ENCODE data around the gene CCN5. TPM values are rescaled to one million over a fixed set of nuclear protein-coding genes. Genes with fewer than 3 reads are reported as not detected.

Gene CCN5
- total RNA-seq, 1 donor from 2014 or later, result not detected

GRCh38 chr20:44756956-44757355, 41.8 kb downstream of the CCN5 start:
- Histone ChIP-seq H3K36me3 (no peaks in the 10 kb centered on the region), H3K4me2 (no peak overlapping the region), H4K20me1 (ENCODE audit: low read depth) (no peaks in the 10 kb centered on the region), H3F3A (ENCODE audit: low read depth) (no peaks in the 10 kb centered on the region), H2AFZ (replicated peaks) (no peak overlapping the region), H3K27me3 (peaks cover 20% of the 10 kb centered on the region), H3K4me3 (no peak overlapping the region), H3K27ac (no peak overlapping the region), H3K9ac (no peak overlapping the region), H3K9me3 (ENCODE audit: low read depth) (no peaks in the 10 kb centered on the region), H3K79me2 (ENCODE audit: low read depth) (no peaks in the 10 kb centered on the region), H3K4me1 (peaks cover under 1% of the 10 kb centered on the region)
- Mint-ChIP-seq H3K4me3 (no peak overlapping the region), H3K4me1 (peaks cover 3% of the 10 kb centered on the region), H3K27me3 (ENCODE audit: insufficient read depth, low read depth) (peaks cover 16% of the 10 kb centered on the region), H3K9me3 (no peaks in the 10 kb centered on the region), H3K27ac (no peak overlapping the region), H3K36me3 (no peaks in the 10 kb centered on the region)
- no peak for TF ChIP-seq EZH2phosphoT487 (IDR thresholded peaks at IDR 0.05)
- TF ChIP-seq CTCF (IDR thresholded peaks at IDR 0.05), result no peak
- TF ChIP-seq EZH2 (IDR thresholded peaks at IDR 0.05), result no peak
- no peak for DNase-seq (ENCODE audit: low spot score)

- Histone ChIP-seq H4K20me1 (ENCODE audit: low read depth) (peaks cover 14% of the 10 kb centered on the region), H2AFZ (replicated peaks) (no peak overlapping the region), H3K79me2 (ENCODE audit: low read depth) (no peaks in the 10 kb centered on the region), H3K36me3 (no peaks in the 10 kb centered on the region), H3K27ac (no peak overlapping the region), H3K9me3 (ENCODE audit: low read depth) (no peaks in the 10 kb centered on the region), H3K4me2 (no peak overlapping the region), H3K27me3 (peaks cover 20% of the 10 kb centered on the region), H3K4me3 (no peak overlapping the region), H3K9ac (no peak overlapping the region), H3F3A (ENCODE audit: low read depth) (no peaks in the 10 kb centered on the region), H3K4me1 (peaks cover 16% of the 10 kb centered on the region)
- Mint-ChIP-seq H3K4me1 (peaks cover 11% of the 10 kb centered on the region), H3K27me3 (ENCODE audit: insufficient read depth, low read depth) (peaks cover 13% of the 10 kb centered on the region), H3K27ac (no peak overlapping the region), H3K9me3 (no peaks in the 10 kb centered on the region), H3K4me3 (no peak overlapping the region), H3K36me3 (no peaks in the 10 kb centered on the region)
- TF ChIP-seq EZH2phosphoT487 (IDR thresholded peaks at IDR 0.05) (no peak), EZH2 (IDR thresholded peaks at IDR 0.05) (no peak), CTCF (IDR thresholded peaks at IDR 0.05) (no peak)
- DNase-seq (ENCODE audit: low spot score), result no peak
Measured at GRCh38 chr20:44758247-44759101, 43.3 kb downstream of the CCN5 start.

GRCh38 chr20:44759595-44759994, 44.4 kb downstream of the CCN5 start:
- no peaks in the 10 kb centered on the region for H3K36me3 ChIP-seq
- H3F3A ChIP-seq (ENCODE audit: low read depth), result no peaks in the 10 kb centered on the region
- H3K27me3 Mint-ChIP-seq (ENCODE audit: insufficient read depth, low read depth), result peaks cover 13% of the 10 kb centered on the region
- no peak overlapping the region for H3K27ac Mint-ChIP-seq
- H3K4me1 Mint-ChIP-seq, result peaks cover 18% of the 10 kb centered on the region
- no peak overlapping the region for H3K27ac ChIP-seq
- no peak overlapping the region for H3K4me2 ChIP-seq
- H3K27me3 ChIP-seq, result peaks cover 20% of the 10 kb centered on the region
- H3K9me3 Mint-ChIP-seq, result no peaks in the 10 kb centered on the region
- H3K4me3 Mint-ChIP-seq, result no peak overlapping the region
- TF ChIP-seq EZH2phosphoT487 (IDR thresholded peaks at IDR 0.05) (no peak), EZH2 (IDR thresholded peaks at IDR 0.05) (no peak), CTCF (IDR thresholded peaks at IDR 0.05) (no peak)
- peaks cover 14% of the 10 kb centered on the region for H4K20me1 ChIP-seq (ENCODE audit: low read depth)
- H3K9me3 ChIP-seq (ENCODE audit: low read depth), result no peaks in the 10 kb centered on the region
- H3K9ac ChIP-seq, result no peak overlapping the region
- H2AFZ ChIP-seq (replicated peaks), result no peak overlapping the region
- H3K36me3 Mint-ChIP-seq, result no peaks in the 10 kb centered on the region
- H3K4me3 ChIP-seq, result no peak overlapping the region
- no peaks in the 10 kb centered on the region for H3K79me2 ChIP-seq (ENCODE audit: low read depth)
- DNase-seq (ENCODE audit: low spot score), result no peak
- peaks cover 16% of the 10 kb centered on the region for H3K4me1 ChIP-seq

Data from neural progenitor cell (in vitro differentiated cells).